Measurements from ENCODE around the gene NDUFAF5.

NDUFAF5 gene

GRCh38 chr20:13753436-13754036 is 31.3 kb upstream of the NDUFAF5 start:
- no peak for ATAC-seq

DNA sequence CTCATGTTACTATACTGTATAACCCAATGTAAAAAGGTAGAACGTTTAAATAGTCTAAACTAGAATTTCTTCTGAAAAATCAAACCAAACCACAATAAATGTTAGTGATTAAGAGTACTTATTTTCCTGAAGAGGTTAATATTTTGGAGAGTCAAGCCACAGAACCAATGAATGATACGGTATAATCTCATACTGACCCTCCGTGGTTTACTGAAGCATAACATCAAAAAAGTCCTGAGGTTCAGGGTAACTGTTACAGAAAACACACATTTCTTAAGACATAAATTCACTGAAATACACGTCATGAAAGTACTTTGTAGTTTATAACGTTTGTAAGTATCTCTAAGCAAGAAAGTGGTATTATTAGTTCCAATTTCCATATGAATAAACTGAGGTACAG is 29.0 kb upstream of the NDUFAF5 start:
- TF ChIP-seq RARB (CRISPR knock-in tag; IDR thresholded peaks at IDR 0.05) (no peak), GLIS3 (CRISPR knock-in tag; IDR thresholded peaks at IDR 0.05) (no peak), ZFP3 (CRISPR knock-in tag; IDR thresholded peaks at IDR 0.05) (no peak), ESRRG (CRISPR knock-in tag; IDR thresholded peaks at IDR 0.05) (no peak), ZNF8 (CRISPR knock-in tag; IDR thresholded peaks at IDR 0.05) (no peak), PPARA (CRISPR knock-in tag; IDR thresholded peaks at IDR 0.05; ENCODE audit: borderline replicate concordance) (no peak), ZC3H10 (CRISPR knock-in tag; IDR thresholded peaks at IDR 0.05) (no peak), ZNF565 (CRISPR knock-in tag; conservative IDR thresholded peaks at IDR 0.05; ENCODE audit: low read depth) (no peak), SNAI2 (CRISPR knock-in tag; IDR thresholded peaks at IDR 0.05) (no peak), ARNTL (CRISPR knock-in tag; IDR thresholded peaks at IDR 0.05; ENCODE audit: borderline replicate concordance, low read depth) (no peak), CSDC2 (CRISPR knock-in tag; IDR thresholded peaks at IDR 0.05) (no peak), ZFP30 (CRISPR knock-in tag; IDR thresholded peaks at IDR 0.05) (no peak), ZNF70 (CRISPR knock-in tag; IDR thresholded peaks at IDR 0.05) (no peak), BACH2 (CRISPR knock-in tag; IDR thresholded peaks at IDR 0.05; ENCODE audit: borderline replicate concordance) (no peak), OSR1 (CRISPR knock-in tag; IDR thresholded peaks at IDR 0.05) (no peak), CREB5 (CRISPR knock-in tag; IDR thresholded peaks at IDR 0.05; ENCODE audit: low read depth) (no peak), POU6F1 (CRISPR knock-in tag; IDR thresholded peaks at IDR 0.05; ENCODE audit: borderline replicate concordance, low read depth) (no peak)
- TF ChIP-seq, protein P1, sequence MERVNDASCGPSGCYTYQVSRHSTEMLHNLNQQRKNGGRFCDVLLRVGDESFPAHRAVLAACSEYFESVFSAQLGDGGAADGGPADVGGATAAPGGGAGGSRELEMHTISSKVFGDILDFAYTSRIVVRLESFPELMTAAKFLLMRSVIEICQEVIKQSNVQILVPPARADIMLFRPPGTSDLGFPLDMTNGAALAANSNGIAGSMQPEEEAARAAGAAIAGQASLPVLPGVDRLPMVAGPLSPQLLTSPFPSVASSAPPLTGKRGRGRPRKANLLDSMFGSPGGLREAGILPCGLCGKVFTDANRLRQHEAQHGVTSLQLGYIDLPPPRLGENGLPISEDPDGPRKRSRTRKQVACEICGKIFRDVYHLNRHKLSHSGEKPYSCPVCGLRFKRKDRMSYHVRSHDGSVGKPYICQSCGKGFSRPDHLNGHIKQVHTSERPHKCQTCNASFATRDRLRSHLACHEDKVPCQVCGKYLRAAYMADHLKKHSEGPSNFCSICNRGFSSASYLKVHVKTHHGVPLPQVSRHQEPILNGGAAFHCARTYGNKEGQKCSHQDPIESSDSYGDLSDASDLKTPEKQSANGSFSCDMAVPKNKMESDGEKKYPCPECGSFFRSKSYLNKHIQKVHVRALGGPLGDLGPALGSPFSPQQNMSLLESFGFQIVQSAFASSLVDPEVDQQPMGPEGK (CRISPR knock-in tag; IDR thresholded peaks at IDR 0.05; ENCODE audit: borderline replicate concordance): no peak
- ATAC-seq: no peak

More at GRCh38 chr20:13753436-13754036, 31.3 kb upstream of the NDUFAF5 start:
- no peak for TF ChIP-seq ARNTL (CRISPR knock-in tag; IDR thresholded peaks at IDR 0.05; ENCODE audit: borderline replicate concordance, low read depth)
- TF ChIP-seq, protein P2, sequence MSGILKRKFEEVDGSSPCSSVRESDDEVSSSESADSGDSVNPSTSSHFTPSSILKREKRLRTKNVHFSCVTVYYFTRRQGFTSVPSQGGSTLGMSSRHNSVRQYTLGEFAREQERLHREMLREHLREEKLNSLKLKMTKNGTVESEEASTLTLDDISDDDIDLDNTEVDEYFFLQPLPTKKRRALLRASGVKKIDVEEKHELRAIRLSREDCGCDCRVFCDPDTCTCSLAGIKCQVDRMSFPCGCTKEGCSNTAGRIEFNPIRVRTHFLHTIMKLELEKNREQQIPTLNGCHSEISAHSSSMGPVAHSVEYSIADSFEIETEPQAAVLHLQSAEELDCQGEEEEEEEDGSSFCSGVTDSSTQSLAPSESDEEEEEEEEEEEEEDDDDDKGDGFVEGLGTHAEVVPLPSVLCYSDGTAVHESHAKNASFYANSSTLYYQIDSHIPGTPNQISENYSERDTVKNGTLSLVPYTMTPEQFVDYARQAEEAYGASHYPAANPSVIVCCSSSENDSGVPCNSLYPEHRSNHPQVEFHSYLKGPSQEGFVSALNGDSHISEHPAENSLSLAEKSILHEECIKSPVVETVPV (CRISPR knock-in tag; IDR thresholded peaks at IDR 0.05): no peak
- TF ChIP-seq ZNF8 (CRISPR knock-in tag; IDR thresholded peaks at IDR 0.05): no peak
- no peak for TF ChIP-seq PPARA (CRISPR knock-in tag; IDR thresholded peaks at IDR 0.05; ENCODE audit: borderline replicate concordance)
- TF ChIP-seq CREB5 (CRISPR knock-in tag; IDR thresholded peaks at IDR 0.05; ENCODE audit: low read depth): no peak
- no peak for TF ChIP-seq ISL1 (CRISPR knock-in tag; IDR thresholded peaks at IDR 0.05)
- TF ChIP-seq ZNF565 (CRISPR knock-in tag; conservative IDR thresholded peaks at IDR 0.05; ENCODE audit: low read depth): no peak
- no peak for TF ChIP-seq OSR1 (CRISPR knock-in tag; IDR thresholded peaks at IDR 0.05)
- TF ChIP-seq RARB (CRISPR knock-in tag; IDR thresholded peaks at IDR 0.05): no peak
- no peak for TF ChIP-seq TOX (CRISPR knock-in tag; IDR thresholded peaks at IDR 0.05; ENCODE audit: borderline replicate concordance)
- TF ChIP-seq SNAI2 (CRISPR knock-in tag; IDR thresholded peaks at IDR 0.05): no peak
- no peak for TF ChIP-seq ZFP30 (CRISPR knock-in tag; IDR thresholded peaks at IDR 0.05)
- no peak for TF ChIP-seq ZNF70 (CRISPR knock-in tag; IDR thresholded peaks at IDR 0.05)
- no peak for TF ChIP-seq ZC3H10 (CRISPR knock-in tag; IDR thresholded peaks at IDR 0.05)
- no peak for TF ChIP-seq CSDC2 (CRISPR knock-in tag; IDR thresholded peaks at IDR 0.05)
- no peak for TF ChIP-seq TCF4 (CRISPR knock-in tag; IDR thresholded peaks at IDR 0.05; ENCODE audit: borderline replicate concordance)
- TF ChIP-seq, protein P1 (CRISPR knock-in tag; IDR thresholded peaks at IDR 0.05; ENCODE audit: borderline replicate concordance): no peak
- no peak for TF ChIP-seq BACH2 (CRISPR knock-in tag; IDR thresholded peaks at IDR 0.05; ENCODE audit: borderline replicate concordance)
- TF ChIP-seq POU6F1 (CRISPR knock-in tag; IDR thresholded peaks at IDR 0.05; ENCODE audit: borderline replicate concordance, low read depth): no peak
